ENCODE measurements around the gene TMEM164. TPM values are rescaled to one million over a fixed set of nuclear protein-coding genes. Genes with fewer than 3 reads are reported as not detected.

Gene TMEM164
- total and polyA plus RNA-seq, 2 of the 4 experiments (the other 2 are of a cell fraction): 6.3 to 7.1 TPM

DNA sequence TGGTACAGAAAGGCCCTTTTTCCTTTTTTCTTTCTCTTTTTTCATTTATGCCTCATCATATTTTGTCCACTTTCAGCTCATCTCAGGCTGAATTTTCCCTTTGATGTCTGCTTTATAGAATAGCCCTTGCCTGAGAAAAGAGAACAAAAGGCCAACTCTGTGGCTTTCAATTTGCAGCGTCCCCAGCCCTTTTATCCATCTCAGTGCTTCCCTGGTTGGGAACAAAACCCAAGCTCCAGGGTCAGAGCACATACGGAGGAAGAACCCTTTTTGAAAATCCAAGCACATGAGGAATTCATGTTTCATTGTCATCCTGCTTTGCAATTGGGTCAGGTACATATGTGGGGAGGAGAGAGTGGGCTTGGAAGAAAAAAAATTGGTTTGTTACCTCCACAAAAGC, 47.5 kb downstream of the TMEM164 start:
- no peak overlapping the region for H4K5ac ChIP-seq (ENCODE audit: low read depth, low read length)
- no peak overlapping the region for H3K9ac ChIP-seq (ENCODE audit: low read depth, low read length)
- no peak overlapping the region for H2BK20ac ChIP-seq (ENCODE audit: low read depth, low read length)
- TF ChIP-seq CHD1 (IDR thresholded peaks at IDR 0.05; ENCODE audit: low read depth, low read length) (no peak), CEBPB (IDR thresholded peaks at IDR 0.05; ENCODE audit: low read depth, low read length) (no peak), RCOR1 (IDR thresholded peaks at IDR 0.05; ENCODE audit: insufficient replicate concordance, low read length) (no peak), BHLHE40 (IDR thresholded peaks at IDR 0.05; ENCODE audit: low read depth, low read length) (no peak), POLR2A (IDR thresholded peaks at IDR 0.05; ENCODE audit: low read depth, low read length) (no peak), MXI1 (IDR thresholded peaks at IDR 0.05; ENCODE audit: borderline replicate concordance, low read depth, low read length) (no peak), NFE2L2 (IDR thresholded peaks at IDR 0.05; ENCODE audit: low read depth, low read length) (no peak), SMC3 (IDR thresholded peaks at IDR 0.05; ENCODE audit: low read depth, low read length) (no peak)
- TF ChIP-seq, protein P1, sequence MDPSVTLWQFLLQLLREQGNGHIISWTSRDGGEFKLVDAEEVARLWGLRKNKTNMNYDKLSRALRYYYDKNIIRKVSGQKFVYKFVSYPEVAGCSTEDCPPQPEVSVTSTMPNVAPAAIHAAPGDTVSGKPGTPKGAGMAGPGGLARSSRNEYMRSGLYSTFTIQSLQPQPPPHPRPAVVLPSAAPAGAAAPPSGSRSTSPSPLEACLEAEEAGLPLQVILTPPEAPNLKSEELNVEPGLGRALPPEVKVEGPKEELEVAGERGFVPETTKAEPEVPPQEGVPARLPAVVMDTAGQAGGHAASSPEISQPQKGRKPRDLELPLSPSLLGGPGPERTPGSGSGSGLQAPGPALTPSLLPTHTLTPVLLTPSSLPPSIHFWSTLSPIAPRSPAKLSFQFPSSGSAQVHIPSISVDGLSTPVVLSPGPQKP (IDR thresholded peaks at IDR 0.05; ENCODE audit: borderline replicate concordance, low read depth, low read length): no peak
- no peak for DNase-seq
- H3K18ac ChIP-seq (ENCODE audit: low read depth, low read length): no peak overlapping the region
- H3K9me1 ChIP-seq (ENCODE audit: insufficient read depth, low read length): no peaks in the 10 kb centered on the region
- no peak overlapping the region for H2AK9ac ChIP-seq (replicated peaks; ENCODE audit: low read depth, low read length, poor library complexity)
- no peak overlapping the region for H4K91ac ChIP-seq (ENCODE audit: insufficient read depth, low read depth, low read length)
- H3K36me3 ChIP-seq (ENCODE audit: control insufficient read depth, insufficient read depth, low read length): 0 out of 2 replicates have a peak, but pooled peaks cover 2% of the 10 kb centered on the region
- ChIA-PET CTCF (no interaction called here), POLR2A (ENCODE audit: unreplicated experiment) (no interaction called here)
- H3K14ac ChIP-seq (replicated peaks; ENCODE audit: low read depth, low read length): no peak overlapping the region
- no TSS peak for BruUV-seq (replicated peaks)
- H3K4me1 ChIP-seq (ENCODE audit: control insufficient read depth, insufficient read depth, low read length): no peaks in the 10 kb centered on the region
- H2AK5ac ChIP-seq (ENCODE audit: low read depth, low read length): no peak overlapping the region
- H3K56ac ChIP-seq (ENCODE audit: extremely low read depth, insufficient read depth, low read length): no peak overlapping the region
- intact Hi-C loops (cut with micrococcal nuclease) (no loop called here), in situ Hi-C loops (cut with MboI; ENCODE audit: low sequenced_read_pairs) (no loop called here), dilution Hi-C loops (cut with HindIII; ENCODE audit: low sequenced_read_pairs, unreplicated experiment) (no loop called here)
- no peak overlapping the region for H3K4me3 ChIP-seq (ENCODE audit: insufficient read depth, low read depth, low read length)
- H3K27ac ChIP-seq (ENCODE audit: insufficient read depth, low read length): no peak overlapping the region
- H2AFZ ChIP-seq (replicated peaks; ENCODE audit: low read length, poor library complexity): no peak overlapping the region
- peaks cover 3% of the 10 kb centered on the region; the same call in 1 of the 2 replicates for H3K27me3 ChIP-seq (ENCODE audit: control insufficient read depth, insufficient read depth, low read length)
- H4K20me1 ChIP-seq (ENCODE audit: insufficient read depth, low read length): no peaks in the 10 kb centered on the region; the same call in 1 of the 2 replicates
- H2BK15ac ChIP-seq (ENCODE audit: low read depth, low read length): no peak overlapping the region
- H2BK120ac ChIP-seq (ENCODE audit: low read depth, low read length): no peak overlapping the region
- no peak overlapping the region for H4K8ac ChIP-seq (ENCODE audit: low read depth in 2 of 2, low read length in 2 of 2)
- H3K9me3 ChIP-seq (ENCODE audit: control insufficient read depth, insufficient read depth, low read length): no peaks in the 10 kb centered on the region
- ATAC-seq (ENCODE audit: low read depth): no peak
- H3K79me1 ChIP-seq (ENCODE audit: low read depth in 1 of 2, low read length in 2 of 2): no peaks in the 10 kb centered on the region
- no CpG with 5 or more reads among the region's 2 CpGs for WGBS, 2 experiments (ENCODE audit: extremely low coverage in 2 of 2, insufficient read length in 1 of 2)
- H2BK5ac ChIP-seq (ENCODE audit: low read depth, low read length, poor library complexity, severe bottlenecking): no peak overlapping the region
- H3K4ac ChIP-seq (ENCODE audit: low read depth, low read length): no peak overlapping the region
- H3K4me2 ChIP-seq (ENCODE audit: low read depth, low read length): no peak overlapping the region
- H3K23ac ChIP-seq (ENCODE audit: low read depth, low read length): no peak overlapping the region

All from IMR-90 (cell line).